Activated CD8-positive, alpha-beta memory T cell treated with anti-CD3 and anti-CD28 coated beads for 48 hours (primary cell): Measurements from ENCODE around the gene ARHGEF37.

Source experiments
- DNase-seq, 3 experiments: peaks; one replicate each; pipeline ENCODE4 v3.0.0-alpha.2; 2020; ENCODE audit warnings: low read depth in 2 of 3, low spot score in 2 of 3

The ARHGEF37 gene

GRCh38 chr5:149599375-149599774 is 18.1 kb downstream of the ARHGEF37 start:
- no peak for DNase-seq

GRCh38 chr5:149600932-149601331 is 19.6 kb downstream of the ARHGEF37 start:
- no peak for DNase-seq

DNA sequence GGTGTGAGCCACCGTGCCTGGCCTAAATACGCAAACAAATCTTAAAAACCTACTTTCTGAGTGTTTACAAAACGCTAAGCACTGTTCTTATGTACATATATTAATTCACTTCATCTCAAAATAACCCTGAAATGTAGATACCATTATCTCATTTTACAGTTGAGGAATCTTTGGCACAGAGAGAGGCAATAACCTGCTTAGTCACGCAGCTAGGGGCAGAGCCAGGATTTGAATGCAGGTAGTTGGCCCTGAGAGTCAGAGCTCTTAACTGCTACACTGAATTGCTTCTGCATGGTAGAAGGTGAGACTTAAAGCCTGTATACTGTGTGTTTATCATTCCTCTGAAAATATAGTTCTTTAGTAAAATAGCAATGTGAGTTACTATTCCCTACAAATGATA is 21.9 kb downstream of the ARHGEF37 start:
- no peak for DNase-seq

GRCh38 chr5:149603920-149604319 is 22.6 kb downstream of the ARHGEF37 start:
- DNase-seq: no peak

- DNase-seq: no peak
Observed at GRCh38 chr5:149604321-149604720, 23.0 kb downstream of the ARHGEF37 start.

- DNase-seq: no peak
Observed at GRCh38 chr5:149605354-149605997, 24.2 kb downstream of the ARHGEF37 start.

DNA sequence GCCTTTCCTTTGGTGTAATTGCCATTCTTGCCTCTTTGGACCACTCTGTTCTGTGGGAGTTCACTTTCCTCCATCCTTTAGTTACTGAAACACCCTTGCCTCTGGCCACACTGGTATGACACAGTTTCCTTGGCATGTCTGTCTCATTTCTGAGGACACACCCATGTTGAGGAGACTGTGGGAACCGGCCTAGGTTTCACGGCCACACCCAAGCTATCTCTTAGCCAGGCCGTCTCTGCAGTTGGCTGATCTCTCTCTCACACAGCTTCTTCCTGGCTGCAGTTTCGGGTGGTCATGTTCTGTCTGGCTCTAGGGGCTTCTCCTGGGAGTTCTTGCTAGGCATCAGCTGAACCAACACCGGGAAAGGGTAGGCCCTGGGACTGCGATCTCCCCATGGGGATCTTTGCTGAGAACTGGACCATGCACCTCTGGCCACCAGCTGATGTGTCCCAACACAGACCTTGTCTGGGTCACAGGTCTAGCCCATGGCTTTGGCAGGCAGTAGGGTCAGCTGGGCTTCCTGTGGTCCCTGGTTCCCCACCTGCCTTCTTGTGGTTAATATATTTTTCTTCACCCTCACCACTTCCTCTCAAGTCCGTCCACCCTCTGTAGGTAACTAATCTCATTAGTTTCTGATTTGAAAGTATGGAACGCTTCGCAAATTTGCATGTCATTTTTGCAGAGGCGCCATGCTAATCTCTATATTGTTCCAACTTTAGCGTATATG is 24.9 kb downstream of the ARHGEF37 start:
- no peak for DNase-seq

DNA sequence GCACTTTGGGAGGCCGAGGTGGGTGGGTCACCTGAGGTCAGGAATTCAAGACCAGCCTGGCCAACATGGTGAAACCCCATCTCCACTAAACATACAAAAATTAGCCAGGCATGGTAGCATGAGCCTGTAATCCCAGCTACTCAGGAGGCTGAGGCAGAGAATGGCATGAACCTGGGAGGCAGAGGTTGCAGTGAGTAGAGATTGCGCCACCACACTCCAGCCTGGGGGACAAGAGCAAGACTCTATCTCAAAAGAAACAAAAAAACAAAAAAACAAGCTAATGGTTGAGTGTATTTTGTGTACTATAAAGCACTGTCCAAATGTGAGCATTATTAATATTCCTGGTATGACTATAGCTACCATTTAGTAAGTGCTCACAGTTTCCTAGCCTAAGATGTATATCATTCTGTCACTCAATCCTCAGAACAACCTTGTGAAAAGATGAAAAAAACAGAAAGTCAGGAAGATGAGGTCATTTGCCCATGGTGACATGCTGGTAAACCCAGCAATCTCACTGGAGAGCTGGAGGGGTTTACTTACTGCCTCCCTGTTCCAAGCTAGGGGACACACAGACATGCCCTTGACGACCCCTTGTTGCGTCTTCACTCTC is 27.7 kb downstream of the ARHGEF37 start:
- no peak for DNase-seq

DNA sequence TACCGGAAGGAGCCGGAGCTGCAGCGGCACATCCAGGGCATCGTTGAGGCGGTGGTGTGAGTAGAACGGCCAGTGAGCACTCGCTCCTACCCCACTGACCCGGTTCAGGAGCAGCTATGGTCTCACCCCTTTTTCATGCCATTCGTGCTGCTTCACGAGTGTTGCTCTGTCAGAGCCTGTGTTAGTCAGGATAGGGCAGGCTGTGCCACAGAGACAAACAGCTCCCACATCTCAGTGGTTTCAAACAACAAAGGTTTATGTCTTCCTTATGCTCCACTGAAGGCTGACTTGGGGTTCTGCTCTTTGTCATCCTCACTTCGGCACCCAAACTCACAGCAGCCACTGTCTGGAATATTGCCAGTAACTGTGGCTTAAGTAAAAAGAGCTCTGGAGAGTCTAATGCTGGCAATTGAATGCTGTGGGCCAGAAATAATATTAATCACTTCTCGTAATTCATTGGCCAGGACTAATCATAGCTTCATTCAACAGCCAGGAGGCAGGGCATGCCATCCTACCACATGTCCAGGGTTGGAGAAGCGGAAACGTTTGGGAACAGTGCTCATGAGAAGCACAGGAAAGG is 28.4 kb downstream of the ARHGEF37 start:
- no peak for DNase-seq

GRCh38 chr5:149610589-149611255 is 29.4 kb downstream of the ARHGEF37 start:
- no peak for DNase-seq

GRCh38 chr5:149611326-149611725 is 30.0 kb downstream of the ARHGEF37 start:
- no peak for DNase-seq

- no peak for DNase-seq
Observed at GRCh38 chr5:149614034-149614907, 33.0 kb downstream of the ARHGEF37 start.

GRCh38 chr5:149615976-149616375 is 34.7 kb downstream of the ARHGEF37 start:
- DNase-seq: no peak

DNA sequence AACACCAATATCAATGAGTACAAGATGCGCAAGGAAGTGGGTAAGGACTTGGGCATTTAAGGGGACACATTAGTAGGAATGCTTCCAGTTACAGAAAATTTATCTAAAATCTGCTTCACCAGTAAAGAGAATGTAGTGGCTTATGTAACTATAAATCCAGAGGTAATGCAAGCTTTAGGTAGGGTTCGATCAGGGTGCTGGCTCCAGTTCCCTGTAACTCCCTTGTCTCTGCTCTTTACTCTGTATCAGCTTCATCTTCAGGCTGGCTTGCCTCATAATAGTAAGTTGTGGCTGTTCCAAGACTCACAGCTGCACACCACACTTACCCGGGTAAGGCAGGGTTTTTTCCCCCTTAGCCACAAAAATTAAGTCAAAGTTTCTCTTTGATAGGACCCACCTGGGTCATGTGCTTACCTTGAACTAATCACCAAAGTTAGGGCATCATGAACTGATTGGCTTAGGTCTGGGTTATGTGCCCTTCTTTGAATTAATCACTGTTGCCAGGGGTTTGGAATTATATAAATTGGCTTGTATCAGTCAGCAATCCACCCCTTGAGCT is 35.5 kb downstream of the ARHGEF37 start:
- DNase-seq: no peak

GRCh38 chr5:149617760-149618306 is 36.5 kb downstream of the ARHGEF37 start:
- DNase-seq: no peak

GRCh38 chr5:149618581-149619248 is 37.4 kb downstream of the ARHGEF37 start:
- no peak for DNase-seq

GRCh38 chr5:149621415-149622098 is 40.3 kb downstream of the ARHGEF37 start:
- no peak for DNase-seq

DNA sequence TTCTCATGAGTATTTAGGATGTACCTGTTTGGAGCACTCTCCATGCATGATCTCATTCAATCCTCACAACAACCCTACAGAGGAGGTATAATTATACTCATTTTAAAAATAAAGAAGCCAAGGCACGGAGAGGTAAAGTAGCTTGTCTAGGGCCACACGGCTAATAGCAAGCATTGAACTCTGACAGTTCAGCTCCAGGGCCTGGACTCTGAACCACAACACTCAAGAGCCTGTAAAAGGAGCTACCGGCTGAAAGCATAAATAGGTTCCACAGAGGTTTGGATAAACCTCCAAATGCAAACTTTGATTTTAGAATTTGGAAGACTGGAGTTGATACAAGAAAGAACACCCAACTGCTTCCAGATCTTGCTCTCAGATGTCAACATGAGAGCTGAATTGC is 41.2 kb downstream of the ARHGEF37 start:
- DNase-seq: no peak

DNA sequence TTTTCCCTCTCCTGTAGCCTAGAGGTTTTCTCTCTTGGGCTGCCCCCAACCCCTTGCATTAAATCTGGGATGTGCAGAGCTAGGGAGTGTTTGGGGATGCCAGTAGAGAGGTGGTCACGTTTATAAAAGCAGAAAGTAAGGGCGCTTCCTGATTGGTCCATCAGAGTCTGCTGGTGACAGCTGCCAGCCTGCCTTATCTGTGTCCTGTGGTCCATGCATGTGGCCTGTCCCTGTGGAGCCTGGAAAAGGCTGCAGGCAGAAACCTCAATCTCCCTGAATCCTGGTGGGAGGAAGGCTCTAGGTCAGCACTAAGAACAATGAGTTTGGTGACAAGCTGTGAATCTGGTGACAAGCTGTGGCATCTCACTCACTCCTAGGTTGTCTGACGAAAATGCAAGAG is 42.2 kb downstream of the ARHGEF37 start:
- DNase-seq: no peak
